ENCODE results near the gene CASP14.

DNA sequence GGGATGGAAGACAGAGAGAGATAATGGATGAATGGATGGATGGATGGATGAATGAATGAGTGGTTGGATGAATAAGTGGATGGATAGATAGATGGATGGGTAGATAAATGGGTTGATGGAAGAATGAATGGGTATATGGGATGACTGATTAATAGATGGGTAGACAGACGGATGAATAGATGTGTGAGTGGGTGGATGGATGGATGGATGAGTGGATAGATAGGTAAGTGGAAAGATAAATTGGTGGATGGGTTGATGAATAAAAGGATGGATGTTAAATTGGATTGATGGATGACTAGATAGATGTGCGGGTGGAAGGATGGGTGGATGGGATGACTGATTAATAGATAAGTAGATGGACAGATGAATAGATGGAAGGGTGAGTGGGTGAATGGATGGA is 1.4 kb downstream of the CASP14 start:
- no peak for TF ChIP-seq TAF1 (IDR thresholded peaks at IDR 0.05; ENCODE audit: borderline replicate concordance, insufficient read depth, low read length)
- TF ChIP-seq, protein P1, sequence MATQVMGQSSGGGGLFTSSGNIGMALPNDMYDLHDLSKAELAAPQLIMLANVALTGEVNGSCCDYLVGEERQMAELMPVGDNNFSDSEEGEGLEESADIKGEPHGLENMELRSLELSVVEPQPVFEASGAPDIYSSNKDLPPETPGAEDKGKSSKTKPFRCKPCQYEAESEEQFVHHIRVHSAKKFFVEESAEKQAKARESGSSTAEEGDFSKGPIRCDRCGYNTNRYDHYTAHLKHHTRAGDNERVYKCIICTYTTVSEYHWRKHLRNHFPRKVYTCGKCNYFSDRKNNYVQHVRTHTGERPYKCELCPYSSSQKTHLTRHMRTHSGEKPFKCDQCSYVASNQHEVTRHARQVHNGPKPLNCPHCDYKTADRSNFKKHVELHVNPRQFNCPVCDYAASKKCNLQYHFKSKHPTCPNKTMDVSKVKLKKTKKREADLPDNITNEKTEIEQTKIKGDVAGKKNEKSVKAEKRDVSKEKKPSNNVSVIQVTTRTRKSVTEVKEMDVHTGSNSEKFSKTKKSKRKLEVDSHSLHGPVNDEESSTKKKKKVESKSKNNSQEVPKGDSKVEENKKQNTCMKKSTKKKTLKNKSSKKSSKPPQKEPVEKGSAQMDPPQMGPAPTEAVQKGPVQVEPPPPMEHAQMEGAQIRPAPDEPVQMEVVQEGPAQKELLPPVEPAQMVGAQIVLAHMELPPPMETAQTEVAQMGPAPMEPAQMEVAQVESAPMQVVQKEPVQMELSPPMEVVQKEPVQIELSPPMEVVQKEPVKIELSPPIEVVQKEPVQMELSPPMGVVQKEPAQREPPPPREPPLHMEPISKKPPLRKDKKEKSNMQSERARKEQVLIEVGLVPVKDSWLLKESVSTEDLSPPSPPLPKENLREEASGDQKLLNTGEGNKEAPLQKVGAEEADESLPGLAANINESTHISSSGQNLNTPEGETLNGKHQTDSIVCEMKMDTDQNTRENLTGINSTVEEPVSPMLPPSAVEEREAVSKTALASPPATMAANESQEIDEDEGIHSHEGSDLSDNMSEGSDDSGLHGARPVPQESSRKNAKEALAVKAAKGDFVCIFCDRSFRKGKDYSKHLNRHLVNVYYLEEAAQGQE (IDR thresholded peaks at IDR 0.05; ENCODE audit: insufficient read depth in 1 of 2, low read depth in 2 of 2, low read length in 2 of 2) = no peak
